EL (cell line): ENCODE results near the gene ZMIZ1.
"Not testable (repeated sequence)": the region's sequence is repeated elsewhere in the genome, so short reads cannot be mapped to it uniquely, and the experiment has no call there.

ENCODE experiments used
- DNase-seq: peaks from one replicate; pipeline ENCODE4 v3.0.0-alpha.2; 2016

ZMIZ1 gene

DNA sequence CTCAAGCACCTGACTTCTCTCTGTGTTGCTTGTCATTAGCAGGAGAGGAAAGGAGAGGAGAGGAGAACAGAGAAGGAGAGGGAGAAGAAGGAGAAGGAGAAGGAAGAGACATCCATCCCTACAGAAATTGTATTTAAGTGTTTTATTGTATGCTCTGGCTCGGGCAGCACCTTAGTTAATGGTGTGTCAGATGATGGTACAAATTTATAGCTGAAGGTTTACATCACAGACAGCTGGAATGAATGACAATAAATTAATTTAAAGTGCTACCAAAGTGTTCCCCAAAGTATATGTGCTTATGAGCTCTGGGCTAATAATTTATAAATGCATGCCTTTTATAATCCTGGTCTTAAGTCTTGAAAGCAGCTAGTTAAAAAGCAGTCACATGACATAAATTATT lies 38.1 kb upstream of the ZMIZ1 start:
- DNase-seq, result no peak

- no peak for DNase-seq
Measured at GRCh38 chr10:79031723-79032122, 37.0 kb upstream of the ZMIZ1 start.

GRCh38 chr10:79034271-79034876 lies 34.4 kb upstream of the ZMIZ1 start:
- DNase-seq, result no peak

DNA sequence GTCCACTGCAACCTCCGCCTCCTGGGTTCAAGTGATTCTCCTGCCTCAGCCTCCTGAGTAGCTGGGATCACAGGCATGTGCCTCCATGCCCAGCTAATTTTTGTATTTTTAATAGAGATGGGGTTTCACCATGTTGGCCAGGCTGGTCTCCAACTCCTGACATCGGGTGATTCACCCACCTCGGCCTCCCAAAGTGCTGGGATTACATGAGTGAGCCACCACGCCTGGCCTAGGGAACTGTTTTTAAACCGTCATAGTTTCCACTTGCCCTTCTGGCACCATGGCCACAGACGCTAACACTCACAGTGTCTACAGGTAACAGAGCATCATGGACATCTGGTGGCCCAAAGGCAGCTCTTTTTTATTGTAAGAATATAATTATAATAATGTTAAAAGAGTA lies 32.4 kb upstream of the ZMIZ1 start:
- not testable (repeated sequence) for DNase-seq

DNA sequence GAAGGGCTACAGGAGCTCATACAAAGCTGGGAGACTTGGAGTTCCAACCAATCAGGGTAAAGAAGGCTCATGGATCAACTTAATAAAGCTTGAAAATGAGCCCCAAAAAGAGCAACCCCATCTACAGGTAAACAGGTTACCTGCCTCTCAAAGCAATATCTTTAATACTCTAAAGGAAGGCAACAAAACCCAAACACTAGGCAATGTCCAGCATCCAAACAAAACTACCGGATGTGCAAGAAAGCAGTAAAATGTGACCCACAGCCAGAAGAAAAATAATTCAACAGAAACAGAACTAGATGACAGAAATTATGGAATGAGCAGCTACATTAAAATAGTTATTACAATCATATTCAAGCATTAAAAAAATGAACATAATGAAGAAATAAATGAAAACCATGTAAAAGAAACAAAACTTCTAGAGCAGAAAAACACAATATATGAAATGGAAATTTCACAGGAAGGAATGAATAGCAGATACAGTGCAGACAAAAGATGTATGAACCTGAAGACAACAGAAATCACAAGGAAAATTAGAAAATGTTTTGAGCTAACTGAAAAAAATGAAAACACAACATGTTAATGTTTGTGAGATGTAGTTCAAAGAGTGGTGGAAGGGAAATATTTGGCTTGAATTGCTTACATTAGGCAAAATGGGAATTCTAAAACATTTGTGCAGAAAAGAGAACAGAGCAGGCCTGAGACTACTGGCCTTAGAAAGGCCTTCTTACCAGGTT lies 30.5 kb upstream of the ZMIZ1 start:
- no peak for DNase-seq

- DNase-seq, result no peak
Measured at GRCh38 chr10:79038841-79039201, 29.9 kb upstream of the ZMIZ1 start.

- no peak for DNase-seq
Measured at GRCh38 chr10:79042639-79043411, 25.9 kb upstream of the ZMIZ1 start.

DNA sequence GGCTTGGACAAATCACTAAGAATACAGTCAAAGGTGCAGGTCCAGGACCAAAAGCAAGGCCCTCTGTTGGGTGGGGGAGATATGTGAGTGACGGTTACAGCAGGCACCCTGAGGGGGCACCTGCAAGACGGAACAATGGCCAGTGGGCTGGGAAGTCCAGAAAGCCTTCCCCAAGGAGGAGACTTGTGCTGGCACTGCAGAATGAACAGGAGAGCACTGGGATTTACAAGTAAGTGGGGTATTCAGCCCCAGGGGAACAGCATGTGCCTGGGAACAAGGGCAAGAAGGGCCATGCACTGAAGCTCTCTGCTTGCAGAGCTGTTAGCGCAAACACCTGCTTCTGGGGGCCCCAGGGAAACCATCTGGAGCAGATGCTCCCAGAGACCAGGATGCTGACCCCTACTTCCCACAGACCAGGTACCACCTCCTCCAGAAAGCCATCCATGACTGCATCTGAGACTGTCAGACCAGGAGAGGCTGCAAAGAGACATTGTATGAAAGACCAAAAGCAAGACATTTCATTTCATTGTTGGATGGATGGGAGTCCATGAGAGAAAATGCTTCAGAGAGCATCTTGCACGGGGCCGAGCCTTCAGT lies 24.6 kb upstream of the ZMIZ1 start:
- no peak for DNase-seq

- DNase-seq, result no peak
Measured at GRCh38 chr10:79044846-79045245, 23.9 kb upstream of the ZMIZ1 start.

DNA sequence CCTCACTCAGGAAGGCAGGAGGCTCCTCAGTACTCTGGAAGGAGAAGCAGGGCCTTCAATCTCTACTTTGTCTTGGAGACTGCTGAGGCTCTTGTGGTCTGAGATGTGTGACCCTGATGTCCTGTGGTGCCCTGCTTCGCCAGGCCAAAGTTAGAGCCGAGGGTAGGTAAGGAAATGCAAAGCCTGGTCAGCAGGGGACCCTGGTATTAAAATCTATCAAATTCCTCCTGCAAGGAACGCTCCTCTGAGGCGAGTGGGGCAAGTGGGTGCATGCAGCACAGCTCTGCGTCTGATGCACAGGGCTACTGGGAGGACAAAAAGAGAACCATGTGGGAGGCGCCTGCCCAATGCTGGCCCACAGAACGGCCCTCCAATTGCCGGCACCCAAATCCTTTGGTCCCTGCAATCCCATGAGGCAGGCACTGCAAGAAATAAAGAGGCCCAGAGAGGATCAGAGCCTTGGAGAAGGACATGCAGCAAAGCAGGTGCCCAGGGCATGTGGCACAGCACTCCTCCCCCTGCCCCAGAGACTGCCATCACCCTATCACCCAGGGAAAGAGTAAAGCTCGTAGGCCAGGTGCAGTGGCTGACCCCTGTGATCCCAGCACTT lies 23.1 kb upstream of the ZMIZ1 start:
- DNase-seq, result no peak

DNA sequence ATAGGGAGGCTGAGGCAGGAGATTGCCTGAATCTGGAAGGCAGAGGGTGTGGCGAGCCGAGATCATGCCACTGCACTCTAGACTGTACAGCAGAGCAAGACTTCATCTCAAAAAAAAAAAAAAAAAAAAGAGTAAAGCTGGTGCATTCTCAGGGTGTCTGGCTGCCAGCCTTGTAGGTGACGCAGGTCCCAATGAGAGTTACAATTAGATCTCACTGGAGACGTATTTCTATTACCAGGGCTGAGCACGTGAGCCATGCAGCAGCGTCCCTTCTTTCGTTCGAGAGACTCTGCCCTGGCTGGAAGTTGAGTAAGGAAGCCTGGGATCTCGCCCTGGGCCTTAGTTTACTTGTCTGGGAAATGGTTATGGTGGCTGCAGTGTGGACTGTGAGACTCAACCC lies 22.4 kb upstream of the ZMIZ1 start:
- no peak for DNase-seq

DNA sequence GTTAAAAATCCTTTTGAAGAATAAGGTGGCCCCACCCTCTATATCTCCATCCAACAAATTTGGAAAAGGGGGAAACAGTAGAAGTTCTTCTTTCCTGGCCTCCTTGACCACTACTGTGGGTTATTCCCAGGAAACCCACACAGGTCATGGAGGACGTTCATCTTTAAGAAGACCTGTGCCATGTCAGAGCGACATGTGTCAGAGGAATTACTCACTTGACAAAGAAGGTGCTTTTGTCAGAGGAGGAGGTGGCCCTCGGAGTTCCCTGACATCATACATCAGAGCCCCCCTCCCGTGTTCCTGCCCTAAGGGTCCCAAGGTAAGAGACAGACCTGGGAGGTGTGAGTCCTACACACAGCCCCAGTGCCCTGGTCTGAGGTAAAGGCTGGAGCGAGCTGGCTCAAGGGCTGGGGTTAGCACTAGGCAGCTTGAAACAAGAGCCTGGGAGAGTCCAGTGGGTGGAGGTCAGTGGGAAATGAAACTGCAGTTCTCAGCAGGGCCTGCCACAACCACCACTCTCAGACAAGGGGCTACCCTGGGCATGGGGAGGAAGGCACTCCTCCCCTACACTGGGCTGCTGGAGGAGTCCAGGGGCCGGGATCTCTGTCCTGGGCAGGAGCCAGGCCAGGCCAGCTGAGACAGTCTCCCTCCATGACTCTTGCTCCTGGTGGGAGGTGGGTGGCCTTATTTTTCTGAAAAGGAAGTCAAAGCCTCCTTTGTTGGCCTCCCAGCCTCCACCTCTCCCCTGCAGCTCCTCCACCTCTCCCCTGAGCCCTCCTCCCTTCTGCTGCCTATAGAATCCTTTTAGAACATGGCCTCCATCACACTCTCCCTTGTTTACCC lies 21.8 kb upstream of the ZMIZ1 start:
- no peak for DNase-seq

GRCh38 chr10:79047584-79047874 lies 21.2 kb upstream of the ZMIZ1 start:
- no peak for DNase-seq

- no peak for DNase-seq
Measured at GRCh38 chr10:79047875-79048638, 20.7 kb upstream of the ZMIZ1 start.

GRCh38 chr10:79048639-79049550 lies 19.9 kb upstream of the ZMIZ1 start:
- DNase-seq, result no peak

- DNase-seq, result peak; percentile 43
Measured at GRCh38 chr10:79049931-79050895, 18.6 kb upstream of the ZMIZ1 start.

GRCh38 chr10:79050896-79051555 lies 17.7 kb upstream of the ZMIZ1 start:
- DNase-seq, result peak; percentile 46

DNA sequence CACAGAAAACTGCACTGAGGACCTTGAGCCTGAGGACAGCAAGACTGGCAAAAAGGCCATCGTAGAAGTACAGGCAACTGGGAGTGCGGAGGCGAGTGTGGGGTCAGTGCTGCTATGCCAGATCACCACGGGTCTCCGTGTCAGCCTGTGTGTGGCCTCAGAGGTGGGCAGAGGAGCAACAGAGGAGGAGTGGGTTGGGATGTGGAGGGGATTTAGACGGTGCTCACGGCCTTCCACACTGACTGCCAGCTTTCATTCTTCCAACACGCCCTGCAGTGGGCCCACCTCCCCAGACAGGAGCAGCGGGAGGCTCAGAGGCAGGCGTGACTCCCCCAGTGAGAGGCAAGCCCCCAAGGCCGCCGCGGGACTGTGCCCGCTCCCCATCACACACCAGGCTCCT lies 17.0 kb upstream of the ZMIZ1 start:
- DNase-seq, result no peak
